ENCODE measurements around the gene SLC8A2.
"Not testable (repeated sequence)": the region's sequence is repeated elsewhere in the genome, so short reads cannot be mapped to it uniquely, and the experiment has no call there.

The SLC8A2 gene

DNA sequence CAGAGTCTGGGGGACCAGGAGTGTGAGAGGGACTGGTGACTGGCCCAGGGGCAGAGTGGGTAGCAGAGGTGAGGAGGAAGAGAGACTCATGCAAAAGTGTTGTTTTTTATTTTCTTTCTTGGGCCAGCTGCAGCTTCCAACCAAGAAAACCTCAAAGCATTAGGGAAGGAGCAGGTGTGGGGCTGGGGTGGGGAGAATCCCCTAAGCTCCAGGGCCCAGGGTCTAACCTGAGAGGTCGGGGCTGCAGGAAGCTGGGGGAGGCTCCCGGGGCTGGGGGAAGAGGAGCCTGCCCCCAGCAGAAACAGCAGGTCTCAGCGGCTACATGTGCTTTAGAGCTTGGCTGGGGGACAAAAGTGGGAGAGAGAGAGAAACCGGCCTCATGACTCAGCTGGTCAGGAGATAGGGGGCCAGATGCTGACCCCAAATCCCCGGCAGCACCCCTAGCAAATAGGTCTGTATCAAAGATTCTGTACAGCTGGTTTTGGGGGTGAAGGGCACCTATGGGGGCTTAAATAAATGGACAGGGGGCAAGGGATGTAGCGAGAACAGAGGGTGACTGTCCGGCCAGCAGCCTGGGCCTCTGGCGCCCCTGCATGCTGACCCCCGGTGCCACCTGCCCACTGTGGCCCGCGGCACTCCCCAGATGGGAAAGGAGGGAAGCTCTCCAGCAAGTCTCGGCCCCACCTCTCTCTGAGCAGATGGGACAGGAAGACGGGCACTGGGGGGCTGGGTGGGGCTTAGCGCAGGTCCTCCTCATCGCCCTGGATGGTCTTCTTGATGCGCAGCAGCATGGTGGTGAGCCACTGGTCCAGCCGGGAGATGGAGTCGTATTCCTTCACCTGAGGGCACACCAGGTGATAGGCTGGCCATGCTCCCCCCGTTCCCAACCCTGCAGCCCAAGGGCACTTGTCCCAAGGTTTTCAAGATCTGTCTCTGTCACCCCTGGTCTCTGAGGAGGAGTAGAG is 16.1 kb upstream of the SLC8A2 start:
- no peak for DNase-seq (ENCODE audit: low spot score)

DNA sequence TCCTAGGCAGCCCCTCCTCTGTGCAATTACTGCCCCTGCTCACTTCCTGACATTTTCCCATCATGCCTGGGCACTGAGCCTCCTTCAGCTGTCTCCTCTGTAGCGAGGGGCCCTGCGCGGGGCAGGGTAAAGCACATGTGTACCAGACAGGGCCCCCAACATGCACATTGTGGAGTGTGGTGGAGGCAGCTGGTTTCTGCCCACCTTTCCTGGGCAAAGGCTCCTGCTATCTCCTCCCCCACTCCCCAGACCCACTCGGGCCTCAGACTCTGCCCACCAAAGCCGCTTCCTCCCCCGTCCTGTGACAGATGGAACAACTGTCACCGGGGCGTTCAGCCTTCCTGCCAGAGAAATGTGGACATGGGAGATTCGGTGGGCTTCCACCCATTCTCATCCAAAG is 15.2 kb upstream of the SLC8A2 start:
- DNase-seq (ENCODE audit: low spot score) = no peak

DNA sequence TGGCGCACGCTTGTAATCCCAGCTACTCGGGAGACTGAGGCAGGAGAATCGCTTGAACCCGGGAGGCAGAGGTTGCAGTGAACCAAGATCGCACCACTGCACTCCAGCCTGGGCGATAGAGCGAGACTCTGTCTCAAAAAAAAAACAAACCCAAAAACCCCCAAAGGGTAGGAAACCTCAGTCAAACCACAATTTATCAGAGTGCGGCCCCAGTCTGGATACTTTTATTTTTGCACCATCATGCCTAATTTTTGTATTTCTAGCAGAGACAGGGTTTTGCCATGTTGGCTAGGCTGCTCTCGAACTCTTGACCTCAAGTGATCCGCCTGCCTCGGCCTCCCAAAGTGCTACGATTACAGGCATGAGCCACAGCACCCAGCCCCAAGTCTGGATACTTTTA is 14.5 kb upstream of the SLC8A2 start:
- not testable (repeated sequence) for DNase-seq (ENCODE audit: low spot score)

DNA sequence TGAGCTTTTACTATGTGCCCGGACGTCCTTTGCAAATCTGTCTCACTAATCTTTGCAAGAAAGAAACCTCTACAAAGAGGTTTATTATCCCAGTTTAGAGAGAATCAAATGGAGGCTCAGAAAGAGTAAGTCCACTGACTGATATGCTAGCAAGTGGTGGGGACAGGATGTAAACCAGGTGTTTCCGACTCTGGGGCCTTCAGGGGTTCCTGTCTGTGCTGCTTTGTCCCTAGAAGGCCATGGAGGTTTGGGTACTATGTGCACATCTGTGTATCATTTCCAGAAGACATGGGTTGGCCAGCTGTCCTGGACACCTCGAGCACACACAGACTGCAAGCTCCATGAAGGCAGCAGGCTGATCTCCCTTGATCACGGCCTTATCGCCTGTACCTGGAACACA is 13.5 kb upstream of the SLC8A2 start:
- DNase-seq (ENCODE audit: low spot score) = no peak

DNA sequence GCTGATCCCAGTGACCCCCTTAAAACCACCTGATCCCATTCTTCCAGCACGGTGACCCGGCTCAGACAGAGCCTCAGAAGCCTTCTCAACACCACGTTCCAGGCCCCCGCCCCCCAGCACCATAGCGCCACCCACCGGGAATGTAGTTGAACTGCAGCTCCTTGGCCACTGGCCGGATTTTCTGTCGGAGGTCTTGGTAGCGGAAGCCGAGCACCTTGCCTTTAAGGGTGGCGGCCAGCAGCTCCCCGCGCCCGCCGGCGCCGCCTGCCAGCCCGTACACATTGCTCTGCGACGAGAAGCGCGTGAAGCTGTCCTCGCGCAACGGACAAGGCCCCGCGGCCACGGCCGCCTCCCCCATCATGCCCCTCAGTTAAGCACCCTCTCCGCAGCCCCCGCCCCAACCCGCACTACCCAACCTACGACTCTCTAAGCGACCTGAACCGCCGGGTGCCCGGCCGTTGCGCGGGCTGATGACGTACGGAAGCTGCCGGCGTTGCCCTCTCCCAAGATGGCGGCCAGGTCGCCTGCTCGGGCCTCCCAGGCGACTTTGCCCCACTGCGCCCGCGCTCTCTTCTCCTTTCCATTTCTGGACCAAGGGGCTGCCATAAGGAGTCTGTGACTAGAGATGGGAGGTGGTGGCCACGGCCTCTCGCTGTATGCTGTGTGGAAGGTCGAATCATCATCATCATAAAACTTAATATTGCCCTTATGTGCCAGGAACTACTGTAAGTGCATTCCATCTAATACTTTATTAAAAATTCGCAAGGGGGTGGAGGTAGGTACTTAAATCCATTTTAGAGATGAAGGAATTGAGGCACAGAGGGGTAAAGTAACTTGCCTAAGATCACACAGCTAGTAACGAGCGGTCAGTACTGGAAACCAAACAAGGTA is 12.4 kb upstream of the SLC8A2 start, which contains the start of gene KPTN:
Gene KPTN (minus strand): TSS at position 420 of the 891 bp plus-strand sequence. CDS start 59 bp downstream, at position 361.
- peak; percentile 86 for DNase-seq (ENCODE audit: low spot score)

DNA sequence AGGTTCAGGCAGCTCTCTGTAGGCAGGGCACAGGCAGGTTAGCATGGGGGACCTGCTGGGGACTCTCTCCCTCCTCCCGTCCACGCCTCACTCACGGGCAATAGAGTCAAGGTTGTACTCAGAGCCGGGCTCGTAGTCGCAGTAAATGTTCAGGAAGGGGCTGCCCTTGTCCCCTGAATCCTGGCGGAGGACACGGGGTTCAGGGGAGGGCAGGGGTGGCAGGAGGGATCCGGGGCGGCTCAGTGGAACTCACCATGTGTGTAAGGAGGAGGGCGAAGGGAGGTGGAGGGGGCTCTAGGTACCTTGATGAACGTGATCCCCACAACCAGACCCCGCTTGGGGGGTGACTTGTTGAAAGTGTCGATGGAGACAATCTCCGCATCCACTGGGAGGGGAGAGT is 11.5 kb upstream of the SLC8A2 start:
- no peak for DNase-seq (ENCODE audit: low spot score)

DNA sequence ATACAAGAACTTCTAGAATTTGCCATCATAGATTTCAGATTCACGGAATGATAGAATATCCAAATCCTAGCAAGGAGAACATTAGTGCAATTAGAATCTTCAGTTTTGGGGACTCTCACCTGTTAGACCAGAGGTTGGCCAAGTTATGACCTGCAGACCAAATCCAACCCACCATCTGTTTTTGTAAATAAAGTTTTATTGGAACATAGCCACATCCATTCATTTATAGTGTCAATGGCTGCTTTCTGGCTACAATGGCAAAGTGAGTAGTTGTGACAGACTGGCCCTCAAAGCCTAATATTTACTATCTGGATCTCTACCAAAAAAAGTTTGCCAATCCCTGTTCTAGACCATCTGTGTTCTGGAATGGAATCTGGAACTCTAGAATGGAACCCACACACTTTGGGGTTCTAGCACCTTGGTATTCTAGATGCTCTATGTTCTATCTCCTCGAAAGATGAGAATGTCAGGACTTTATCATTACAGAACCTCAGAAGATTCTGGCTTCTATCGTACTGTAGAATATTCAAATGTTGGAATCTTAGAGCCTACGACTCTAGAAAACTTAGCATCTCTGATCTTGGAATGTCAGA is 9.9 kb upstream of the SLC8A2 start:
- DNase-seq (ENCODE audit: low spot score) = no peak

DNA sequence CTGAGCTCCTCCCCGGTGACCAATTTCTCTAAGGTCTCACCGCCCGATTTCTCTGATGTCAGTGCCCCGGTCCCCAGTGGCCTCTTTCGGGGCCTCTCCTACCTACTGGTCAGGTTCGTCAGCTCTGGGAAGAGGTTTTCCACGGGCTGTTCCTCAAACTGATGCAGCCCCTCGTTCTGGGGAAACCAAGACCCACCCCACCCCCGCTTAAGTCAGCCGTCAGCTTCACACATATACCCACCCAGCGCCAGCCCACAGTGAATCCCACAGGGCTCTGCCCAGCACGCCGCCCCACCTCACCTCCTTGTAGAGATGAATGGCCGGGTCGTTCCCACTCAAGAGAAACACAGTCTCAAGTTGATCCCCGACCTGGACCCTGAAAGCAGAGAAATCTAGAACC is 9.0 kb upstream of the SLC8A2 start:
- DNase-seq (ENCODE audit: low spot score) = no peak

DNA sequence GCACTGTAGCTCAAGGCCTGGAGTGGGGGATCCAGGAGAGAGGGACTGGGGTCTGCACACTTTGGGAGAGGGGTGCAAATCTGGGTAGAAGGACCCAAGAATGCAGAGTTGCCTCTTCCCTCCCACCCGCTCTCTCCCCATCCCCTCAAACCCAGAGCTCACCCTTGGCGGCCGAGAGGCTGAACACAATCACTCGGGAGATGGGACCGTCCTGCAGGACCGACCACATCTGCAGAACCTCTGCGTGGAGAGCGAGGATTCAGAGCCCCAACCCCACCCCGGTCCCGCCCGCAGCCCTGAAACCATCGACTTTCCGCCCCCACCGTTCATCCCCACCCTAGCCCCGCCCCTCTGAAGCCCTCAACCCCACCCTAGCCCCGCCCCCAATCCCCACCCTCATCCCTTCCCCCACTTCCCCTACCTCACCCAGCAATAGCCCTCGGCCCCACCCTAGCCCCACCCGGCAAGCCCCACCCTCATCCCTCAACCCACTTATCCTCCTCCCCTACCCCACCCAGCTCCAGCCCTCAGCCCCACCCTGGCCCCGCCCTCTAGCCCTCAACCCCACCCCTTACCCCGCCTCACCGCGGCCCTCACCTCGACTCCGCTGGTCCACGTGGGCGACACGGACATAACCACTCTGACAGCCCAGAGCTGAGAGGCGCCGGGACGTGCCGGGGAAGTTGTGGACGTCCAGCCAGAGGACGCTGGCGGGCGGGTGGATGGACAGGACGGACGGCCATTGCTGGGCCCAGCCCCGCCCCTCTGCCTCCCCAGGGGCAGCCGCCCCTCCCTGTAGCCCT is 8.2 kb upstream of the SLC8A2 start:
- no peak for DNase-seq (ENCODE audit: low spot score)

DNA sequence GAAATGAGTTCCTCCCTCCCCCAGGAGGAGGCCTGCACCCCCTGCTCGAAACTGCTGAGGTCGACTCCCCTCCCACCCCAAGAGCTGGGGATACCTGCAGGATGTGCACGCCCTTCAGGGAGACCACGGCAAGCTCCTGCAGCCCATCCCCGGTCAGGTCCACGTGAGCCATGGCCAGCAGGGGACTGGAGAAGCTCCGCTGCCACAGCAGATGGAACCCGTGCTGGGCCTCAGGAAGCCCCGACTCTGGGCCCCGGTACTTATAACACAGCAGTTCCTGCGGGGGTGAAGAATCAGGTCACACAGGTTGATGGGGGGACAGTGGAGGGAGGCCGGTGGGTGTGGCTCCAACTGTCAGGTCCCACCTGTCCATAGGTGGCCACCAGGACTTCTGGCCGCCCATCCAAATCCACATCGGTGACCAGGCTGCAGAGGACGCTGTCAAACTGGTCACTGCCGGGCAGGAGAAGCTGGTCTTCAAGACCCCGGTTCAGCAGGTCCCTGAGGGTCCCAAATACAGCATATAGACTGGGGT is 4.8 kb upstream of the SLC8A2 start:
- no peak for DNase-seq (ENCODE audit: low spot score)

DNA sequence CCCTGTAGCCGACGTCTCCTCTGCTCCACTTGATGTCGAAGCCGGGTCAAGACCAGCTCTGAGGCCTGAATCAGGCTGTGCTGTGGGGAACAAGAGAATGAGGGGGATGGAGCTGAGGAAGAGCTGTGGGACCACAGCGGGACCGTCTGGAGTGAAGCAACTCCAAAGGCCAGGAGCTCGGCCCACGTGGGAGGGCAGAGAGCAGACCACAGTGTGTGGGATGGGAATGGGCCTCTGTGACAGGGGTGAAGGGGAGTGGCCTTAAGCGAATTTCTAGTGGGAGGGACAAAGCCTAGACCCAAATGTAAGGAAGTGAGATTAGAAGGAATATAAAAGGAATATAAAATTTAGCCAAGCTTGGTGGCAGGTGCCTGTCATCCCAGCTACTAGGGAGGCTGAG is 3.8 kb upstream of the SLC8A2 start:
- DNase-seq (ENCODE audit: low spot score) = no peak

DNA sequence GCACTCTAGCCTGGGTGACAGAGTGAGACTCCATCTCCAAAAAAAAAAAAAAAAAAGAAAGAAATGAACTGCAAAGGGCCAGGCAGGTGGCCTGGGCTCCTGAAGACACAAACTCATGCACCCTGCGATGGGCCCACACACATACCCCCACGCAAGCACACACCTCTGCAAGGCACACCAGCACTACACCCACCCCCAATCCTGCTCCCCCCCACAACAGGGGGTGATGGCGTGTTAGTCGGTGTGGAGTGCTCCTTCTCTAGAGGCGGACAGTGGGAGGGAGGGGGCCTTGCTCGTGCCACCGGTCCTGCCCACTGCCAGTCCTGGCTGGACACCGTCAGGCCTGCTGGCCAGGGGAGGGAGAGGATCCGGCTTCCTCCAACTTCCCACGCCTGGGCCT is 1.6 kb upstream of the SLC8A2 start:
- DNase-seq (ENCODE audit: low spot score) = no peak

DNA sequence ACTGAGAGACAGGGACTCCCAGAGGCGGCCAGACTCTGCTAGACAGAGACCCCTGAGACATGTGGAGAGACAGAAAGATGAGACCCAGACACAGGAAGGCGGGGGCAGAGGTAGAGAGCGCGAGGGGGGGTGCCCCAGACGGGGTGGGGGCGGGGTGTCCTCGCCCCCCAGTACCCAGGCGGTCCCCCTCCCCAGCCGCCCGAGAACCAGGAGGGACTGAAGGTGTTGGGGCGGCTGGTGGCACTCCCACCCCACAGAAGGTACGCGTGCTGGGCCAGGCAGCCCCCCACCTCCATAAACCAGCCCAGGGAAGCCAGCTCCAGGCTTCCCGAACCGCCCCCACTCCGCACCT is 336 bp downstream of the SLC8A2 start:
- DNase-seq (ENCODE audit: low spot score) = no peak

DNA sequence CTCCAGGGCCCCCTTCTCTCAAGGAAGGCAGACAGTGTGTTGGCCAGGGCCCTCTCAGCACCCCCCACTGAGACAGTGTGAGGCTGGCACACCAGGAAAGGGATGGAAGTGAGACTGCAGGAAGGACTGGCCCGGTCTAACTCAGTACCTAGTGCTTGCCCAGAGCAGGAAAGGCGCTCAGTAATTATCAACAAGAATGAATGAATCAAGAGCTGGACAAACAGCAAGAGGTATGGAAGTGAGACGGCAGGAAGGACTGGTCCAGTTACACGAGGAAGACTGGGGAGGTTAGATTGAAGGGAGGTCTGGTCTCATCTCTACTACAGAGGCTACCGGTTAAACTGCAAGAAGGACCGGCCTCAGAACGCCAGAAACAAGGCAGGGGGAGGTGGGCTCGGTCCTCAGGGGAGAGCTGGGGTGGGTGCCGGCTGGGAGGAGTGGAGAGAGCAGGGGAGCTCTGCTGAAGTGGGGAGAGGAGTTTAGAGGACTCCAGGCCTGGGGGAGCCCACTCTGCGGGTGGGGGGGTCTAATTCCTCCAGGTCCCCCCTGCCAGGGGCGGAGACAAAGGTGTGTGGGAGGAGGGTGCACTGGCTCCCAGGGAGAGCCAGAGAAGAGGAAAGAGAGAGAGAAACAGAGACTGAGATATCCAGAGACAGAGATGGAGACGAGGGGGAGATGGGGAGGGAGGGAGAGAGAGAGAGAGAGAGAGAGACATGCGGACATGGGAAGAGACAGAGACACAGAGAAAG is 1.1 kb downstream of the SLC8A2 start:
- no peak for DNase-seq (ENCODE audit: low spot score)

DNA sequence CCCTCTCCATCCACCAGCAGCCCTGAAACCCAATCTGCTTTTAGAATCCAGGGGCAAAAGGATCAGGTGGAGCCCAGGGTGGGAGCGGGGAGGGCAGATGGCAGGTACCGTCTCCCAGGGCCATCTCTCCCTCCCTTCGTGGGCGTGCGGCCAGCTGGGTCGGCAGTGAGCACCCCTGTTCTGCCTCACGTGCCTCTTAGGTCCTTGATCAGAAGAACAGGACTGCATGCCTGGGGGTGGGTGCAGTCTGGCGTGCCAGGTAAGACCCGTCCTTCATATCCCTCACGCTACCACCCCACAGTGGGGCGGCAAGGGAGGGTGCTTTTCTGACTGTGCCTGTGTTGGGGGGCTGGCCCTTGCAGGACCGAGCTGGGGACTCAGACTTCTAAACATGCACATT is 2.0 kb downstream of the SLC8A2 start:
- DNase-seq (ENCODE audit: low spot score) = no peak

DNA sequence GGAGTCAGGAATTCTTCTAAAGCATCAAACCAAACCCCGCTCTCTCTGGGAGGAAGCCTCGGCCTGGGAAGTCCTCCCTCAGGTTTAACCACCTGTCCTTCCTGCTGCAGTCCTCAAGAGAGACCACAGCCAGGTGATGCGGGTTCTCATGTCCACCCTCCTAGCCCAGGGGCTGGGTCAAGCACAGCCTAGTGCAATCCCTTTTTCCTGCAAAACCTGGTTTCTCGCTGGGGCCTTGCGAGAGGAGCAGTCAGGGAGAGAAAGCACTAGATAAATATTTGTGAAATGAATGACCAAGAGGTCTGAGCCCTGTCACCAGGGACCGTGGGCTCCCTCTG is 2.4 kb downstream of the SLC8A2 start:
- DNase-seq (ENCODE audit: low spot score) = no peak

DNA sequence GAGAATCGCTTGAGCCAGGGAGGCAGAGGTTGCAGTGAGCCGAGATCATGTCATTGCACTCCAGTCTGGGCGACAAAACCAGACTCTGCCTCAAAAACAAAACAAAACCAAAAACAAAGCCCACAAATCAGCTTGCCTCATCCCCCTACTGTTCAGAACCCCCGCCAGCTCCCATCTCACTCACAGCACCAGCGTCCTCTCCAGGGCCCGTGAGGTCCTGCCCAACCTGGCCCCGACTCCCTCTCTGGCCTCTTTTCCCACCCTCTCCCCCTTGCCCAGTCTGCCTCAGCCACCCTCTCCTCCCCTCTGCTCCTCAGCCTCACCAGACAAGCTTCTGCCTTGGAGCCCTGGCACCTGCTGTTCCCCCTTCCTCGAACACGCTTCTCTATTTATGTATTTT is 3.8 kb downstream of the SLC8A2 start:
- no peak for DNase-seq (ENCODE audit: low spot score)

DNA sequence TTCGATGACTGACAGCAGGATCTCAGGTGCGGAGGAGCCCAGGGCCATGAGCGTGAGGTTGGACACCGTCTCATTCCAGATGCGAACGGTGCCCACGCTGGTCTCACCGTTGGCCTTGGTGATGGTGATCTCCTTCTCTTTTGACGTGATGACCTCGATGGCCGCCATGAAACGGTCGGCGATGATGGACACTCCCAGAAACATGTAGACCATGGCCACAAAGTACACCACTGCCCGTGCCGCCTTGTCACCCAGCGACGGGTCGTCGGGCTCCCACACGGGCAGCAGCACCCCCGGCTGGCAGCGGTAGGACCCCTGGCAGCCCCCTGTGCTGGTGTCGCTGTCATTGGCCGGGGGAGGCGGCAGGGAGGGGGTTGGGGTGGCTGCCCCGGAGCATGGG is 5.7 kb downstream of the SLC8A2 start:
- no peak for DNase-seq (ENCODE audit: low spot score)

DNA sequence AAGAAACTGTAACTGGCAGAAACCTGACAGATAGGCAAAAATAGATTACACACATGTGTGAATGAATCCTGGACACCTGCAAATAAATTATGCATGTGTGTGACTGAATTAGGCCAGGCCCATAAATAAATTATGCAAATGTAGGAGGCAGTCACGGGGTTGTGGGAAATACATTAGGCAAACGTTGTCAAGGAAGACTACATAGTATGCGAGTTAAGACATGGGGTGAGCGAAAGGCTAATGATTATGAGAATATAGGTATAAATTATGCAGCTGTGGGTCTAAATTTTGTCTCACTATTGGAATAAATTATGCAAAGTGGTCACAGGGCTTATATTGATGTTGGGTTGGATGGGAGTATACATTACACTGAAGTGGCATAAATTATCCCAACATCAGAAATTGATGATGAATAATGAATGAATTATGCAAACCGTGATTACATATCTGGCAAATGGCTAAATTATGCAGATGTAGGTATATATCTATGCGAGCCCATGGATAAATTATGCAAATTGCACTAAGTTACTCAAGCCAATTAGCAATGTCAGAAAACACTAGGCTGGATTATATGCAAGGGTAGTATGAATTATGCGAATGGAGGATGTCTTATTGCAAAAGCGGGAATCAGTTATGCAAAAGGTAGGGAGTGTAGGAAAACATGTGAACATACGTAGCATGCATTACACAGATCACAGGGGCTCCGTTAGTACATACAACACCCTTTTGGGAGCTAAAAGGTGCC is 6.8 kb downstream of the SLC8A2 start:
- DNase-seq (ENCODE audit: low spot score) = no peak

DNA sequence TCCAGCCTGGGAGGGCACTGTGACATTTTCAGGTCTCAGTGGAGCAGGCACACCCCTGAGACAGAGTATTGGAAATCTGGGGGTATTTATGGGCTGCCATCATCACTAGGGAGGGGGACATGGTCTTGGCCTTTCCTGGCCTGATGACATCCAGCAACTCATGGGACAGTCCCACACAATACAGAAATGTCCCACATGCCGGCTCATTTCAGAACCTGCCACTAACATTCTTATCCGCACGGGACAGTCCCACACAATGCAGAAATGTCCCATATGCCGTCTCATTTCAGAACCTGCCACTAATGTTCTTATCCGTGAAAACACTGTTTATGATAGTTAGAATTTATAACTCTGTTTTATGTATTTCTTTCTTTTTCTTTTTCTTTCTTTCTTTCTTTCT is 9.8 kb downstream of the SLC8A2 start:
- DNase-seq (ENCODE audit: low spot score) = no peak
